H1 (cell line): Measurements from ENCODE around the gene VEPH1. TPM values are rescaled to one million over a fixed set of nuclear protein-coding genes. Genes with fewer than 3 reads are reported as not detected.

Source experiments
- CTCF ChIA-PET: fragments of 300-600 bp; sonication (Branson Sonifier 250); formaldehyde crosslinking; loops from one replicate; lab custom pipeline; 2021; ENCODE audit not compliant: partially characterized antibody; lab: Charles Lee
- POLR2A ChIA-PET: fragments of 300-600 bp; sonication (Branson Sonifier 250); formaldehyde crosslinking; loops from one replicate; lab custom pipeline; 2021; ENCODE audit warnings: inconsistent platforms; ENCODE audit not compliant: partially characterized antibody; lab: Charles Lee
- DNase-seq, 2 experiments: peaks; one replicate each; pipeline versions ENCODE4 v3.0.0 to v3.0.0-alpha.2; 2010 to 2022; ENCODE audit warnings: low spot score in 2 of 2, low read depth in 1 of 2, mixed read lengths in 1 of 2
- FAIRE-seq: peaks from 2 replicates; lab custom pipeline; 2011; peaks lifted over from hg19 to GRCh38; lab: Jason Lieb, UNC
- H2AFZ ChIP-seq: 2 replicates; pipeline ENCODE4 v1.8.1; 2012; ENCODE audit warnings: low read length, inconsistent platforms
- H2AK5ac ChIP-seq: 2 replicates; pipeline ENCODE4 v1.6.1; 2013; ENCODE audit warnings: low read depth, low read length
- H2BK120ac ChIP-seq: replicated peaks from 2 replicates; pipeline ENCODE3; 2013; ENCODE audit warnings: low read depth, low read length, inconsistent platforms
- H2BK12ac ChIP-seq: 2 replicates; pipeline ENCODE4 v1.6.1; 2013; ENCODE audit warnings: low read depth, low read length
- H2BK15ac ChIP-seq: 2 replicates; pipeline ENCODE4 v1.6.1; 2013; ENCODE audit warnings: low read length
- H2BK20ac ChIP-seq: 2 replicates; pipeline ENCODE4 v1.6.1; 2013; ENCODE audit warnings: low read length
- H2BK5ac ChIP-seq: 2 replicates; pipeline ENCODE4 v1.6.1; 2013; ENCODE audit warnings: low read depth, low read length
- H3K14ac ChIP-seq: 2 replicates; pipeline ENCODE4 v1.6.1; 2013; ENCODE audit warnings: inconsistent platforms; ENCODE audit not compliant: insufficient read length
- H3K18ac ChIP-seq: 2 replicates; pipeline ENCODE4 v1.6.1; 2013; ENCODE audit warnings: low read length; ENCODE audit errors: extremely low read depth
- H3K23ac ChIP-seq: 2 replicates; pipeline ENCODE4 v1.6.1; 2013; ENCODE audit warnings: inconsistent platforms; ENCODE audit not compliant: insufficient read length
- H3K23me2 ChIP-seq: 2 replicates; pipeline ENCODE4 v1.6.1; 2013; ENCODE audit warnings: low read depth, low read length
- H3K27ac ChIP-seq: 2 replicates; pipeline ENCODE4 v1.6.1; 2011; ENCODE audit warnings: low read depth, low read length, inconsistent platforms
- H3K27me3 ChIP-seq, 4 experiments: replicated peaks in 1 of 4; 1 replicate in 1 of 4; 2 replicates in 3 of 4; pipeline versions ENCODE4 v1.6.1 to v1.8.1; 2011 to 2013; ENCODE audit warnings: low read length in 3 of 4, mild to moderate bottlenecking in 3 of 4, inconsistent platforms in 2 of 4, mixed read lengths in 2 of 4, moderate library complexity in 1 of 4; ENCODE audit not compliant: control insufficient read depth in 3 of 4, insufficient read depth in 3 of 4; ENCODE audit errors: extremely low read depth in 1 of 4
- H3K36me3 ChIP-seq, 4 experiments: 2 replicates each; pipeline versions ENCODE4 v1.6.1 to v1.8.1; 2011 to 2013; ENCODE audit warnings: mild to moderate bottlenecking in 4 of 4, low read length in 3 of 4, moderate library complexity in 2 of 4, control low read depth in 1 of 4, inconsistent platforms in 1 of 4; ENCODE audit not compliant: insufficient read depth in 4 of 4, control insufficient read depth in 2 of 4
- H3K4ac ChIP-seq: replicated peaks from 2 replicates; pipeline ENCODE3; 2013; ENCODE audit warnings: low read length, low read depth, mixed read lengths, inconsistent platforms; ENCODE audit not compliant: insufficient read length
- H3K4me1 ChIP-seq, 4 experiments: replicated peaks in 1 of 4; 1 replicate in 1 of 4; 2 replicates in 3 of 4; pipeline versions ENCODE4 v1.6.1 to v1.8.1; 2011 to 2013; ENCODE audit warnings: low read length in 3 of 4, inconsistent platforms in 2 of 4, mixed read lengths in 1 of 4; ENCODE audit not compliant: insufficient read depth in 4 of 4, control insufficient read depth in 3 of 4
- H3K4me2 ChIP-seq, 2 experiments: 2 replicates each; pipeline versions ENCODE4 v1.6.1 to v1.8.1; 2011 to 2013; ENCODE audit warnings: low read depth in 2 of 2, low read length in 2 of 2, control low read depth in 1 of 2, inconsistent platforms in 1 of 2, mild to moderate bottlenecking in 1 of 2; ENCODE audit not compliant: insufficient read depth in 1 of 2
- H3K4me3 ChIP-seq, 4 experiments: fragments of 200-600, 300-600 bp in 1 of 4; sonication (generic), shearing (Covaris generic), sonication (Bioruptor Twin) in 1 of 4; 2 replicates each; pipeline versions ENCODE4 v1.5.1 to v1.8.1; 2011 to 2016; ENCODE audit warnings: low read length in 4 of 4, low read depth in 3 of 4, control low read depth in 2 of 4, inconsistent platforms in 2 of 4, mild to moderate bottlenecking in 2 of 4, mixed read lengths in 1 of 4, moderate library complexity in 1 of 4; ENCODE audit not compliant: insufficient read depth in 2 of 4; ENCODE audit errors: extremely low read depth in 1 of 4
- H3K56ac ChIP-seq: replicated peaks from 2 replicates; pipeline ENCODE3; 2013; ENCODE audit warnings: low read depth, mild to moderate bottlenecking, mixed read lengths, low read length, inconsistent platforms; ENCODE audit not compliant: insufficient read length
- H3K79me1 ChIP-seq: 2 replicates; pipeline ENCODE4 v1.6.1; 2013; ENCODE audit warnings: low read depth, low read length, control low read depth
- H3K79me2 ChIP-seq, 2 experiments: 2 replicates each; pipeline versions ENCODE4 v1.6.1 to v1.8.1; 2012 to 2013; ENCODE audit warnings: low read length in 2 of 2, mild to moderate bottlenecking in 2 of 2, inconsistent platforms in 1 of 2; ENCODE audit not compliant: insufficient read depth in 2 of 2, control insufficient read depth in 1 of 2
- H3K9ac ChIP-seq, 4 experiments: replicated peaks in 1 of 4; 1 replicate in 1 of 4; 2 replicates in 3 of 4; pipeline versions ENCODE4 v1.6.1 to v1.8.1; 2011 to 2013; ENCODE audit warnings: low read depth in 3 of 4, low read length in 3 of 4, control low read depth in 2 of 4, mild to moderate bottlenecking in 2 of 4, moderate library complexity in 2 of 4, inconsistent platforms in 1 of 4; ENCODE audit errors: extremely low read depth in 1 of 4
- H3K9me3 ChIP-seq, 2 experiments: 2 replicates each; pipeline versions ENCODE4 v1.6.1 to v1.8.1; 2012 to 2013; ENCODE audit warnings: mild to moderate bottlenecking in 2 of 2, moderate library complexity in 2 of 2, control low read depth in 1 of 2, inconsistent platforms in 1 of 2, low read depth in 1 of 2, low read length in 1 of 2, mixed read lengths in 1 of 2; ENCODE audit not compliant: insufficient read depth in 2 of 2
- H4K20me1 ChIP-seq, 2 experiments: replicated peaks in 1 of 2; 2 replicates each; pipeline versions ENCODE3 to v1.8.1; 2011 to 2013; ENCODE audit warnings: inconsistent platforms in 2 of 2, low read length in 2 of 2, mild to moderate bottlenecking in 1 of 2; ENCODE audit not compliant: insufficient read depth in 2 of 2, control insufficient read depth in 1 of 2
- H4K5ac ChIP-seq: 2 replicates; pipeline ENCODE4 v1.6.1; 2013; ENCODE audit warnings: low read length, low read depth, mixed read lengths, inconsistent platforms; ENCODE audit not compliant: insufficient read length
- H4K8ac ChIP-seq: 2 replicates; pipeline ENCODE4 v1.8.0; 2013; ENCODE audit warnings: mild to moderate bottlenecking, moderate library complexity, low read length, inconsistent platforms; ENCODE audit not compliant: insufficient read depth; ENCODE audit errors: extremely low read depth
- H4K91ac ChIP-seq: replicated peaks from 2 replicates; pipeline ENCODE3; 2013; ENCODE audit warnings: low read length, mixed read lengths, inconsistent platforms; ENCODE audit not compliant: insufficient read length
- GABPA ChIP-seq: IDR thresholded peaks from 2 replicates; pipeline ENCODE4 v1.6.1; 2011; ENCODE audit warnings: mild to moderate bottlenecking, low read length, moderate library complexity, borderline replicate concordance; ENCODE audit not compliant: insufficient read depth
- JUND ChIP-seq: IDR thresholded peaks from 2 replicates; pipeline ENCODE4 v1.6.1; 2011; ENCODE audit warnings: mild to moderate bottlenecking, improper control_type of control experiment, low read length
- PHF8 ChIP-seq: fragments of 200-600 bp; sonication (generic); conservative IDR thresholded peaks from 2 replicates; pipeline ENCODE4 v1.7.1; 2012; ENCODE audit warnings: low read depth, mild to moderate bottlenecking, inconsistent platforms, low read length, moderate library complexity
- YY1 ChIP-seq: IDR thresholded peaks from 2 replicates; pipeline ENCODE4 v1.6.1; 2011; ENCODE audit warnings: low read depth, mild to moderate bottlenecking, low read length
- ZNF274 ChIP-seq: IDR thresholded peaks from 2 replicates; pipeline ENCODE4 v1.7.0; 2012; ENCODE audit warnings: low read length, borderline replicate concordance; ENCODE audit errors: extremely low read depth
- WGBS, 2 experiments: shearing (Covaris generic) in 1 of 2; methylation state at CpG; one replicate each; pipeline versions ENCODE4 v1.1.6 to v1.1.7; 2013 to 2015; ENCODE audit warnings: low lambda C conversion rate in 2 of 2, mixed read lengths in 2 of 2, inconsistent platforms in 1 of 2, low coverage in 1 of 2, missing lambda C conversion rate in 1 of 2; ENCODE audit not compliant: insufficient replicate concordance in 2 of 2, insufficient coverage in 1 of 2, insufficient read length in 1 of 2; ENCODE audit errors: extremely low coverage in 1 of 2, missing lambda C conversion rate in 1 of 2; 5-methylcytosine and 5-hydroxymethylcytosine counted together
- polyA plus RNA-seq, 7 experiments: library from polyadenylated mRNA; depleted of rRNA in 3 of 7; stranded (reverse) in 5 of 7; unstranded in 2 of 7; fragments of >200 nt in 5 of 7; fragments of 200-250 nt in 2 of 7; gene quantifications; 1 replicate in 5 of 7; 2 replicates in 1 of 7; 4 replicates in 1 of 7; pipeline versions ENCODE4 v1.2.1 to v1.2.3, GENCODE V29; 2011 to 2013; ENCODE audit warnings: missing spikeins in 2 of 7, mixed read lengths in 2 of 7
- total RNA-seq: library from RNA; stranded (reverse); fragmentation: NEBNext Ultra II Directional; extraction: Animal tissue kit (Norgen Biotek cat#: 25700); gene quantifications from 2 replicates; pipeline ENCODE4 v1.2.1, GENCODE V29; 2021

Gene VEPH1
- total and polyA plus RNA-seq, 2 of the 8 experiments (the other 6 are each of a cell fraction or from before 2014, with no cell fraction given): 12.0 to 18.3 TPM

DNA sequence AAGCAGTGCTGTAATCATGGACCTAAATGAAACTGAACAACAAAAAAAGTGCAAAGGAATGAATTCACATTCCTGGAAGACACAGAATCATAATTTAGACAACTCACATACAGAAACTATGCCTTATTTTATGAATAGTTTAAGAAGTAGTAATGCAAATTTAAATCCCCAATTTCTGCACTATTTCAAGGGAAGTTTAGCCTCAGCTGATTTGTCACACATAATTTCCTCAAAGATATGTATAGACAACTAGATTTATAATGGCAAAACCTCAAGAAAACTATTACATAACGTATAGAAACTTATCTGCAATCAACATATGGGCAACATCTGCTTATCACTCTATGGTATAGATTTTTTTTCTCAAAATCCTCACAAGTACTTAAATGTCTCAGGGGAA is 74.4 kb downstream of the VEPH1 start:
- Histone ChIP-seq H3K23ac (no peak overlapping the region), H3K36me3 (peaks cover 0 to 4% (median 0%) of the 10 kb centered on the region in 4 experiments; a peak in 1 of 8 replicates), H2BK5ac (no peak overlapping the region), H4K5ac (no peak overlapping the region), H3K14ac (no peak overlapping the region), H3K4me2 (no peak overlapping the region), H2BK12ac (no peak overlapping the region), H4K91ac (no peak overlapping the region), H2AFZ (no peak overlapping the region), H2BK120ac (no peak overlapping the region), H3K4me3 (no peak overlapping the region), H3K27ac (no peak overlapping the region), H2AK5ac (no peak overlapping the region), H2BK15ac (no peak overlapping the region), H4K8ac (no peak overlapping the region), H3K4me1 (no peaks in the 10 kb centered on the region), H2BK20ac (no peak overlapping the region), H3K18ac (no peak overlapping the region), H3K9ac (no peak overlapping the region), H3K56ac (no peak overlapping the region), H3K23me2 (no peaks in the 10 kb centered on the region), H3K79me1 (no peaks in the 10 kb centered on the region), H3K9me3 (no peaks in the 10 kb centered on the region), H4K20me1 (peaks cover 0 to 2% of the 10 kb centered on the region in 2 experiments), H3K79me2 (no peaks in the 10 kb centered on the region), H3K27me3 (no peaks in the 10 kb centered on the region), H3K4ac (no peak overlapping the region)
- POLR2A ChIA-PET: no interaction called here
- FAIRE-seq (no peak), DNase-seq (no peak)
- TF ChIP-seq JUND (no peak), ZNF274 (no peak), PHF8 (no peak), GABPA (no peak), YY1 (no peak)
- CTCF ChIA-PET: no interaction called here
- WGBS, 2 experiments: 90% methylated on average over 1 of the region's 1 CpG; no CpG with 5 or more reads in 1 of the 2 experiments
